ENCODE measurements around the gene PSMD11. TPM values are rescaled to one million over a fixed set of nuclear protein-coding genes. Genes with fewer than 3 reads are reported as not detected.

PSMD11 gene
- polyA plus RNA-seq, 2 of the 4 experiments (the other 2 are of a cell fraction) = 195 to 228 TPM

DNA sequence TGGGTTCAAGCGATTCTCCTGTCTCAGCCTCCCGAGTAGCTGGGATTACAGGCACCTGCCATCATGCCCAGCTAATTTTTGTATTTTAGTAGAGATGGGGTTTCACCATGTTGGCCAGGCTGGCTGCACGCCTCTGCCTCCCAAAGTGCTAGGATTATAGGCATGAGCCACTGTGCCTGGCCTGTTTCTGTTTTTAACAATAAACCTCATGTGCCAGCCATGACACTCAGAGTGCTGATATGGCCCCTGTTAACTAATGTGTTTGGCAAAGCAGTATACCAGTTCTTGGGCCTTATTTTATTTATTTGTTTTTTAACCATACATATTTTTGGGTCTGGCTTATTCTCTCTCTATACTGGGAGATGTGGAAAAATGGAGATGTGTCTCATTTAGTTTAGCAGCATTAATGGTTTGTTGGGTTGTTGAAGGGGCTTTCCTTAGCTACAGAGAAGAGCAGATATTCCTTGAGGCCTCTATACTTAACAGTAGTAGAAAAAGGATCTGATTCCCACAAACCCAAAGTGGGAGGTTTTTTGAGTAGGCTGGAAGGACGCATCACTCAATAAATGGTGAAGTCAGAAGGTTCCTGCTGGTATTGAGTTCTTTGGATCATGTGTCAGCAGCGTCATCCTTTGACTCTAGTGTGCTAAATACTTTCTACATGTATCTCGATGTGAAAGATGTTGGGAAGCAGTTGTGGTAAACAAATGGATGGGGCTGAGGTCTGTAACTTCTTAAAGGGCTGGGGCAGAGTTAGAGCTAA, 26.3 kb downstream of the PSMD11 start:
- H3K4me3 ChIP-seq = no peak overlapping the region
- POLR2A ChIA-PET = interaction anchor here (0.5 kb wide), 1 partner anchor 14 kb away, joined by 3 read pairs; no protein-coding TSS in a partner anchor
- H3K4me2 ChIP-seq = no peak overlapping the region
- FAIRE-seq = no peak
- no peaks in the 10 kb centered on the region for H3K9me3 ChIP-seq
- CTCF ChIA-PET = interaction anchor here (0.6 to 23.7 kb wide), 9 partner anchors 7 to 284 kb away, joined by 3 to 298 read pairs (median 5); partner anchors contain the start of gene PSMD11
- no peak for DNase-seq (ENCODE audit: low read depth in 1 of 2, low spot score in 1 of 2)
- no peaks in the 10 kb centered on the region for H3K4me1 ChIP-seq
- 97% methylated on average over 6 of the region's 6 CpGs for WGBS (ENCODE audit: missing lambda C conversion rate)
- TF ChIP-seq TP53 (CRISPR knock-in tag; IDR thresholded peaks at IDR 0.05) (no peak), HOXA7 (CRISPR knock-in tag; IDR thresholded peaks at IDR 0.05) (no peak), MAX (IDR thresholded peaks at IDR 0.05) (no peak)
- TF ChIP-seq, protein P1, sequence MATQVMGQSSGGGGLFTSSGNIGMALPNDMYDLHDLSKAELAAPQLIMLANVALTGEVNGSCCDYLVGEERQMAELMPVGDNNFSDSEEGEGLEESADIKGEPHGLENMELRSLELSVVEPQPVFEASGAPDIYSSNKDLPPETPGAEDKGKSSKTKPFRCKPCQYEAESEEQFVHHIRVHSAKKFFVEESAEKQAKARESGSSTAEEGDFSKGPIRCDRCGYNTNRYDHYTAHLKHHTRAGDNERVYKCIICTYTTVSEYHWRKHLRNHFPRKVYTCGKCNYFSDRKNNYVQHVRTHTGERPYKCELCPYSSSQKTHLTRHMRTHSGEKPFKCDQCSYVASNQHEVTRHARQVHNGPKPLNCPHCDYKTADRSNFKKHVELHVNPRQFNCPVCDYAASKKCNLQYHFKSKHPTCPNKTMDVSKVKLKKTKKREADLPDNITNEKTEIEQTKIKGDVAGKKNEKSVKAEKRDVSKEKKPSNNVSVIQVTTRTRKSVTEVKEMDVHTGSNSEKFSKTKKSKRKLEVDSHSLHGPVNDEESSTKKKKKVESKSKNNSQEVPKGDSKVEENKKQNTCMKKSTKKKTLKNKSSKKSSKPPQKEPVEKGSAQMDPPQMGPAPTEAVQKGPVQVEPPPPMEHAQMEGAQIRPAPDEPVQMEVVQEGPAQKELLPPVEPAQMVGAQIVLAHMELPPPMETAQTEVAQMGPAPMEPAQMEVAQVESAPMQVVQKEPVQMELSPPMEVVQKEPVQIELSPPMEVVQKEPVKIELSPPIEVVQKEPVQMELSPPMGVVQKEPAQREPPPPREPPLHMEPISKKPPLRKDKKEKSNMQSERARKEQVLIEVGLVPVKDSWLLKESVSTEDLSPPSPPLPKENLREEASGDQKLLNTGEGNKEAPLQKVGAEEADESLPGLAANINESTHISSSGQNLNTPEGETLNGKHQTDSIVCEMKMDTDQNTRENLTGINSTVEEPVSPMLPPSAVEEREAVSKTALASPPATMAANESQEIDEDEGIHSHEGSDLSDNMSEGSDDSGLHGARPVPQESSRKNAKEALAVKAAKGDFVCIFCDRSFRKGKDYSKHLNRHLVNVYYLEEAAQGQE (IDR thresholded peaks at IDR 0.05) = no peak
- ATAC-seq = no peak
- no peak overlapping the region for H3K27ac ChIP-seq

DNA sequence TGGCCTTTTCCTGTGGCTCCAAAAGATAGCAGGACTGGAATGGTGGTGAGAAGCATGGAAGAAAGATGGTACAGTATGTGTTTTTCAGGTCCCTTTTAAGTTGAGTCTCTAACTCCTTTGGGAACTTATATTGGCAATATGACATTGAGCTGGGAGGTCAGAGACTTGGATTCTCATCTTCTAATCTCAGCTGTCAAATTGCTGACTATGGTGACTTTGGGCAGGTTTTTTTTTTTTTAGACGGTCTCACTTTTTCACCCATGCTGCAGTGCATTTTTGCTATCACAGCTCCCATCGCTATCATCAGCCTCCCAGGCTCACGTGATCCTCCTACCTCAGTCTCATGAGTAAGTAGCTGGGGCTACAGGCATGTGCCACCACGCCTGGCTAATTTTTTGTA, 27.3 kb downstream of the PSMD11 start:
- TF ChIP-seq MAFK (IDR thresholded peaks at IDR 0.05; ENCODE audit: partially characterized antibody) (peak; percentile 84), JUNB (IDR thresholded peaks at IDR 0.05) (no peak)
- CTCF ChIA-PET = interaction anchor here (0.6 to 23.7 kb wide), 6 partner anchors 8 to 283 kb away, joined by 3 to 298 read pairs (median 6); partner anchors contain the start of gene PSMD11
- Histone ChIP-seq H3K4me3 (no peak overlapping the region), H3K9me3 (no peaks in the 10 kb centered on the region), H3K4me1 (no peaks in the 10 kb centered on the region), H3K27ac (no peak overlapping the region), H3K4me2 (no peak overlapping the region)
- 94% methylated on average over 4 of the region's 4 CpGs for WGBS (ENCODE audit: missing lambda C conversion rate)
- no peak for DNase-seq (ENCODE audit: low read depth in 1 of 2, low spot score in 1 of 2)
- FAIRE-seq = no peak
- 0 out of 6 replicates have a peak, but pooled peaks of 1 of the 2 experiments have one; percentile 41 for ATAC-seq
- POLR2A ChIA-PET = no interaction called here

DNA sequence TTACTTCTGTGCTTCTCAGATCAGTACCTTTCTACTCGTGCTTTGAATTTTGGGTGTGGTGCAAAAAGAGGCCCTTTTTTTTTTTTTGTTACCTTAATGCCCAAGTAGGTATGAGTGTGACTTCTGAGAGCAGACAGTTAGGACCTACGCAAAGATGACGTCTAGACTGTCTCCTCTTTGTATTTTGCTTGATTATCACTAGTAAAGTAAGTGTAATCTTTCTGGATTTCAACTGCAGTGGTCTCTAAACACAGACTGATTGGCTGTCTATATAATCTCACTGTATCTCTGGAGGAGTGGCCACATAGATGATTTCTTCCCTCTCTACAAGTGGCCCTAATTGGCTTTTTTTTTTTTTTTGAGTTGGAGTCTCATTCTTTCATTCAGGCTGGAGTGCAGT, 30.9 kb downstream of the PSMD11 start:
- TF ChIP-seq ATOH8 (CRISPR knock-in tag; IDR thresholded peaks at IDR 0.05; ENCODE audit: low read depth) (no peak), CHD4 (IDR thresholded peaks at IDR 0.05; ENCODE audit: borderline replicate concordance) (no peak), MAX (IDR thresholded peaks at IDR 0.05) (no peak), ESRRA (IDR thresholded peaks at IDR 0.05; ENCODE audit: borderline replicate concordance, low read length) (no peak), NR3C1 (IDR thresholded peaks at IDR 0.05) (no peak), CHD2 (IDR thresholded peaks at IDR 0.05; ENCODE audit: low read length, partially characterized antibody) (no peak), RFX5 (IDR thresholded peaks at IDR 0.05) (no peak), CEBPB (IDR thresholded peaks at IDR 0.05) (no peak)
- Histone ChIP-seq H3K4me3 (no peak overlapping the region), H3K4me1 (no peaks in the 10 kb centered on the region), H3K4me2 (no peak overlapping the region), H3K9me3 (no peaks in the 10 kb centered on the region), H3K27ac (no peak overlapping the region)
- DNase-seq (ENCODE audit: low read depth in 1 of 2, low spot score in 1 of 2) (no peak), FAIRE-seq (no peak), ATAC-seq (no peak)
- ChIA-PET CTCF (interaction anchor here (0.9 to 23.7 kb wide), 5 partner anchors 11 to 402 kb away, joined by 3 to 298 read pairs (median 3); partner anchors contain the start of gene MYO1D), POLR2A (no interaction called here)
- 93% methylated on average over 3 of the region's 3 CpGs for WGBS (ENCODE audit: missing lambda C conversion rate)

Measured in A549 (cell line).